PC-3 (cell line): ENCODE data around the gene CNTNAP2. TPM values are rescaled to one million over a fixed set of nuclear protein-coding genes. Genes with fewer than 3 reads are reported as not detected.

Experiments used
- ATAC-seq: fragments of 200-7000 bp; cut with Tn5 transposase; 2 replicates; pipeline ENCODE4 v1.9.1; 2020; ENCODE audit warnings: mild to moderate bottlenecking, moderate library complexity
- BruUV-seq: library from RNA; stranded (reverse); fragments of 400-500 nt; replicated peaks from 2 replicates; lab custom pipeline; 2021; lab: Mats Ljungman, UMichigan
- CTCF ChIA-PET: fragments of 300-600 bp; sonication (Branson Sonifier 250); formaldehyde crosslinking; loops from one replicate; lab custom pipeline; 2022; ENCODE audit warnings: antibody characterized with exemption; lab: Charles Lee
- POLR2A ChIA-PET: fragments of 300-600 bp; sonication (Branson Sonifier 250); formaldehyde crosslinking; loops from one replicate; lab custom pipeline; 2022; ENCODE audit warnings: antibody characterized with exemption; ENCODE audit not compliant: unreplicated experiment; lab: Charles Lee
- DNase-seq: peaks from one replicate; pipeline ENCODE4 v3.0.0-alpha.2; 2015
- H2AFZ ChIP-seq: fragments of 300-600 bp; sonication (generic); 2 replicates; pipeline ENCODE4 v1.6.0; 2016; ENCODE audit warnings: antibody characterized with exemption, low read length
- H3F3A ChIP-seq: fragments of 300-600 bp; sonication (generic); one replicate; pipeline ENCODE4 v1.6.0; 2017; ENCODE audit warnings: antibody characterized with exemption, low read length, control low read depth, mild to moderate bottlenecking; ENCODE audit not compliant: unreplicated experiment
- H3K27ac ChIP-seq: fragments of 300-600 bp; sonication (generic); 2 replicates; pipeline ENCODE4 v1.5.1; 2016; ENCODE audit warnings: mild to moderate bottlenecking, low read length
- H3K27me3 ChIP-seq: fragments of 300-600 bp; sonication (generic); 2 replicates; pipeline ENCODE4 v1.6.1; 2016; ENCODE audit warnings: low read length, mixed read lengths
- H3K36me3 ChIP-seq: fragments of 300-600 bp; sonication (generic); 2 replicates; pipeline ENCODE4 v1.6.1; 2016; ENCODE audit warnings: low read depth, mixed run types, low read length, mixed read lengths
- H3K4me1 ChIP-seq: fragments of 300-600 bp; sonication (generic); 2 replicates; pipeline ENCODE4 v1.5.1; 2016; ENCODE audit warnings: low read length; ENCODE audit not compliant: insufficient read depth
- H3K4me2 ChIP-seq: fragments of 300-600 bp; sonication (generic); 2 replicates; pipeline ENCODE4 v1.6.0; 2016; ENCODE audit warnings: low read length
- H3K4me3 ChIP-seq: fragments of 300-600 bp; sonication (generic); 2 replicates; pipeline ENCODE4 v1.5.1; 2016; ENCODE audit warnings: mild to moderate bottlenecking, low read length, mixed read lengths
- H3K79me2 ChIP-seq: fragments of 300-600 bp; sonication (generic); 2 replicates; pipeline ENCODE4 v1.6.1; 2017; ENCODE audit warnings: low read length, mixed read lengths
- H3K9ac ChIP-seq: fragments of 300-600 bp; sonication (generic); 2 replicates; pipeline ENCODE4 v1.6.0; 2016; ENCODE audit warnings: mild to moderate bottlenecking, low read length
- H3K9me2 ChIP-seq: fragments of 300-600 bp; sonication (generic); replicated peaks from 2 replicates; pipeline ENCODE4 v1.6.1; 2016; ENCODE audit warnings: mixed run types, low read length, mixed read lengths
- H3K9me3 ChIP-seq: fragments of 300-600 bp; sonication (generic); 2 replicates; pipeline ENCODE4 v1.6.1; 2016; ENCODE audit warnings: low read length, mixed read lengths
- H4K20me1 ChIP-seq: fragments of 300-600 bp; sonication (generic); 2 replicates; pipeline ENCODE4 v1.6.1; 2016; ENCODE audit warnings: low read length, mixed read lengths
- EZH2 ChIP-seq: fragments of 300-600 bp; sonication (generic); IDR thresholded peaks from one replicate; pipeline ENCODE4 v1.6.1; 2017; ENCODE audit warnings: antibody characterized with exemption, mild to moderate bottlenecking, low read length; ENCODE audit not compliant: unreplicated experiment
- EZH2phosphoT487 ChIP-seq: fragments of 300-600 bp; sonication (generic); IDR thresholded peaks from 2 replicates; pipeline ENCODE4 v1.6.1; 2018; ENCODE audit warnings: mild to moderate bottlenecking, antibody characterized with exemption, low read length, borderline replicate concordance
- intact Hi-C: fragments of 100-400 bp; cut with micrococcal nuclease; formaldehyde crosslinking; loops from 2 replicates; pipeline ENCODE4 v1.9.0; 2023
- total RNA-seq: library from RNA; depleted of rRNA; stranded (reverse); fragments of >200 nt; gene quantifications from 2 replicates; pipeline ENCODE4 v1.2.3, GENCODE V29; 2014
- TF ChIP-seq, protein P1 (sequence below): fragments of 300-600 bp; sonication (generic); conservative IDR thresholded peaks from 2 replicates; pipeline ENCODE4 v1.5.1; 2017; ENCODE audit warnings: antibody characterized with exemption, low read depth, mild to moderate bottlenecking, low read length

The CNTNAP2 gene
- total RNA-seq, 1 experiment from 2014 or later, result 1.5 TPM

DNA sequence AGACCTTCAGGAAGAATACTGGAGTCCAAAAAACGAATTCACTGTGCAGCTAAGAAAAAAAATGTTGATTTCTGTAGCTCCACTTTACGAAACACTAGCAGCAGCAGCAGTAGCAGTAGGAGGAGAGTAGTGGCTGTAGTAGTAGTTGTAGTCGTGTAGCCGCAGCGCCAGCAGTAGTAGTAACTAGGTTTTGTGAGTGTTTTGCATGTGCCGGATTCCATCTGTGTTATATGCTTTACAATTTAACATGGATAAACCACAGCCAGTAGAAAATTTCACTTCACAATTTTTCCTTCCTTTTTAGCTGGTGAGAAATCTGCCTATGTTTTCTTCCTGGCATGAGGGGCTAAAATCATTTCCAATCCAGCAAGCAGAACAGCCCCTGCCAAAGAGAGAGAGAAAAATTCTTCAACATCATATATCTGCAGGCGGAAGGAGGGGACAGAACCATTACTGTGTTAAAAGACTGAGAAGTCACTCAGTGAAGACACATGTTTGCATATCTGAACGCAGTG, 2325.6 kb downstream of the CNTNAP2 start:
- Histone ChIP-seq H3K4me1 (no peaks in the 10 kb centered on the region), H3K27me3 (peaks cover 5% of the 10 kb centered on the region; the same call in 1 of the 2 replicates), H3K27ac (no peak overlapping the region), H3K79me2 (no peaks in the 10 kb centered on the region), H3K9ac (no peak overlapping the region), H3F3A (no peaks in the 10 kb centered on the region), H3K9me3 (0 out of 2 replicates have a peak, but pooled peaks cover 5% of the 10 kb centered on the region), H2AFZ (no peak overlapping the region), H3K36me3 (no peaks in the 10 kb centered on the region), H3K4me2 (no peak overlapping the region), H3K9me2 (no peaks in the 10 kb centered on the region), H3K4me3 (no peak overlapping the region), H4K20me1 (no peaks in the 10 kb centered on the region)
- no peak for DNase-seq
- no TSS peak for BruUV-seq
- POLR2A ChIA-PET, result no interaction called here
- CTCF ChIA-PET, result no interaction called here
- TF ChIP-seq, protein P1, sequence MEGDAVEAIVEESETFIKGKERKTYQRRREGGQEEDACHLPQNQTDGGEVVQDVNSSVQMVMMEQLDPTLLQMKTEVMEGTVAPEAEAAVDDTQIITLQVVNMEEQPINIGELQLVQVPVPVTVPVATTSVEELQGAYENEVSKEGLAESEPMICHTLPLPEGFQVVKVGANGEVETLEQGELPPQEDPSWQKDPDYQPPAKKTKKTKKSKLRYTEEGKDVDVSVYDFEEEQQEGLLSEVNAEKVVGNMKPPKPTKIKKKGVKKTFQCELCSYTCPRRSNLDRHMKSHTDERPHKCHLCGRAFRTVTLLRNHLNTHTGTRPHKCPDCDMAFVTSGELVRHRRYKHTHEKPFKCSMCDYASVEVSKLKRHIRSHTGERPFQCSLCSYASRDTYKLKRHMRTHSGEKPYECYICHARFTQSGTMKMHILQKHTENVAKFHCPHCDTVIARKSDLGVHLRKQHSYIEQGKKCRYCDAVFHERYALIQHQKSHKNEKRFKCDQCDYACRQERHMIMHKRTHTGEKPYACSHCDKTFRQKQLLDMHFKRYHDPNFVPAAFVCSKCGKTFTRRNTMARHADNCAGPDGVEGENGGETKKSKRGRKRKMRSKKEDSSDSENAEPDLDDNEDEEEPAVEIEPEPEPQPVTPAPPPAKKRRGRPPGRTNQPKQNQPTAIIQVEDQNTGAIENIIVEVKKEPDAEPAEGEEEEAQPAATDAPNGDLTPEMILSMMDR, result no peak
- TF ChIP-seq EZH2phosphoT487 (no peak), EZH2 (no peak)
- no peak for ATAC-seq
- intact Hi-C loops, result no loop called here

DNA sequence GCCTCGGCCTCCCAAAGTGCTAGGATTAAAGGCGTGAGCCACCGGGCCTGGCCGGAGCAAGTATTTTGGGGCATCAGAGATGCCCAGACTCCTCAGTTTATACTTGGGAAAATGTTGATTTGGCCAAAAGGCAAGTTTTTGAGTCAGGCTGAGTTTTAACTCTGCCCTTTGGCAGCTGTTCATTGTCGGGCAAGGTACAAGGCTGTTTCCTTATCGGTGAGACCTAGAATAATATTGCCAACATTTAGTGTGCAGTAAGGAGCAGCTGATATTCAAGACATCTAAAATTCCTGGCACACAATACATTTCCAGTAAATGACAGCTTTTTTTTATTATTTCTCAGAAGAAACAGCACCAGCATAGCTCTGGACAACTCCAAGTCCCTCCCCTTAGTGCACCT, 2326.3 kb downstream of the CNTNAP2 start:
- Histone ChIP-seq H3K36me3 (no peaks in the 10 kb centered on the region), H3K9me2 (no peaks in the 10 kb centered on the region), H3K4me1 (0 out of 2 replicates have a peak, but pooled peaks cover 4% of the 10 kb centered on the region), H3K9me3 (0 out of 2 replicates have a peak, but pooled peaks cover 5% of the 10 kb centered on the region), H3K4me2 (no peak overlapping the region), H4K20me1 (no peaks in the 10 kb centered on the region), H3K27me3 (peaks cover 5% of the 10 kb centered on the region; the same call in 1 of the 2 replicates), H3K79me2 (no peaks in the 10 kb centered on the region), H3K9ac (no peak overlapping the region), H3K4me3 (no peak overlapping the region), H3K27ac (no peak overlapping the region), H3F3A (no peaks in the 10 kb centered on the region), H2AFZ (no peak overlapping the region)
- BruUV-seq, result no TSS peak
- ChIA-PET CTCF (no interaction called here), POLR2A (no interaction called here)
- DNase-seq (no peak), ATAC-seq (no peak)
- intact Hi-C loops, result no loop called here
- TF ChIP-seq, protein P1, result no peak

DNA sequence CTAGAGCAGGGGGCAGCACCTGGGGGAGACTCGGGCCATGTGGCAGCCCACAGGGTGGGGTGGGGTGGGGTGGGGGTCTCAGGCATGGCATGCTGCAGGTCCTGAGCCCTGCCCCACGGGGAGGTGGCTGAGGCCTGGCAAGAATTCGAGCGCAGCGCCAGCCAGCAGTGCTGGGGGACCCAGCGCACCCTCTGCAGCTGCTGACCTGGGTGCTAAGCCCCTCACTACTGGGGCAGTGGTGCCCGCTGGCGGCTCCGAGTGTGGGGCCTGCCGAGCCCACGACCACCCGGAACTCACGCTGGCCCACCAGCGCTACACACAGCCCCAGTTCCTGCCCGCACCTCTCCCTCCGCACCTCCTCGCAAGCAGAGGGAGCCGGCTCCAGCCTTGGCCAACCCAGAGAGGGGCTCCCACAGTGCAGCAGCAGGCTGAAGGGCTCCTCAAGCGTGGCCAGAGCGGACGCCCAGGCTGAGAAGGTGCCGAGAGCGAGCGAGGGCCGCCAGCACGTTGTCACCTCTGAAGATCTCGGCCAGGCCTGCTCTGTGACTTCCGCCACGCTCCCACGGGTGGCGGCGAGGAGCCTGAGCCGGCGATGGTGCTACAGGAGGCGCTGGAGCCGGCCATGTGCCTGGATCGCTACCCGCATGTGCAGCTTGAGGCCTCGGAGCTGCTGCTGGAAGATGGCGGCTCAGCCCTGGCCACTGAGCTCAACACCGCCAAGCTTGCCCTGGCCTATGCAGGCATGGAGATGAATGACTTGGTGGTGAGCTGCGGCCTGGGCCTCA, 2328.9 kb downstream of the CNTNAP2 start:
- Histone ChIP-seq H3K36me3 (no peaks in the 10 kb centered on the region), H3K9ac (no peak overlapping the region), H3K4me1 (0 out of 2 replicates have a peak, but pooled peaks cover 5% of the 10 kb centered on the region), H3K9me3 (0 out of 2 replicates have a peak, but pooled peaks cover 5% of the 10 kb centered on the region), H3K79me2 (no peaks in the 10 kb centered on the region), H3F3A (no peaks in the 10 kb centered on the region), H3K4me2 (no peak overlapping the region), H3K9me2 (no peaks in the 10 kb centered on the region), H4K20me1 (no peaks in the 10 kb centered on the region), H3K27me3 (peaks cover 5% of the 10 kb centered on the region; the same call in 1 of the 2 replicates), H2AFZ (no peak overlapping the region), H3K4me3 (no peak overlapping the region), H3K27ac (no peak overlapping the region)
- TF ChIP-seq EZH2 (no peak), EZH2phosphoT487 (no peak)
- TF ChIP-seq, protein P1, result no peak
- no TSS peak for BruUV-seq
- ChIA-PET POLR2A (no interaction called here), CTCF (no interaction called here)
- DNase-seq (no peak), ATAC-seq (no peak)
- intact Hi-C loops, result no loop called here
